GM21526 (cell line): ENCODE data around the gene RNF141.

Experiments used
- ATAC-seq: cut with Tn5 transposase; IDR thresholded peaks from one replicate; pipeline ENCODE4 v1.9.1; 2021; ENCODE audit warnings: moderate library complexity; ENCODE audit not compliant: unreplicated experiment, low FRiP score

The RNF141 gene

DNA sequence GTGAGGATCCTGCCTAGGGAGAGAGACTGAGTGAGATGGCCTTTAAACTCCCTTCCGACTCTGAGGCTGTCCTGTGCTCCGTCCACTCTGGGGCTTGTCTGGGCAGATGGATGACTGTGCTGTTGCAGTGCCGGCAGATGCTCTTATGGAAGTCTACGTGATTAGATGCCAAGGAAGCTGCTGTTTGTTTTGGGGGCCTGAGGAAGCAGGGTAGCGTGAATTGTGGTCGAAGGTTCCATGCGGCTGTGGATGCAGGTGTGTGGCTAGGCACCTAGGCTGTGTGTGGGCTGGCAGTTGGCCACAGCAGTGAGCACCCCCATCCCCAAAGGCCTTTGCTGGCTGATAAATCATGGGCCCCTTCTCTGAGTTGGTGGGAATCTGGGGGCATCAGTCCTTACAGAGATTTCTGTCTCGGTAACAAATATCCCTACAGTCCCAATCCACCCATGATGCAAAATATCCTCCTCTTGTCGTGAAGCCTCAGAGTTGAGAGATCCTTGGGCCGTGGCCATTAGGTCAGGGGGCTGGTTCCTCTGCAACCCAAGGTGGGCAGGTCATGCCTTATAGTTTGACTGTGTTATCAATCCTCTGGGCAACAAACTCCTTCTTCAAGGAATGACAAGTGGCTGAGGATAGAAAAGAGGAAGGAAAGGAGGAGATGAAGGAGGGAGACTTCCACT, 54.7 kb downstream of the RNF141 start:
- ATAC-seq, result no peak

- ATAC-seq, result no peak
Observed at GRCh38 chr11:10485646-10486045, 55.3 kb downstream of the RNF141 start.

GRCh38 chr11:10484461-10485180, 56.4 kb downstream of the RNF141 start:
- ATAC-seq, result no peak

GRCh38 chr11:10483584-10483983, 57.4 kb downstream of the RNF141 start:
- ATAC-seq, result no peak

DNA sequence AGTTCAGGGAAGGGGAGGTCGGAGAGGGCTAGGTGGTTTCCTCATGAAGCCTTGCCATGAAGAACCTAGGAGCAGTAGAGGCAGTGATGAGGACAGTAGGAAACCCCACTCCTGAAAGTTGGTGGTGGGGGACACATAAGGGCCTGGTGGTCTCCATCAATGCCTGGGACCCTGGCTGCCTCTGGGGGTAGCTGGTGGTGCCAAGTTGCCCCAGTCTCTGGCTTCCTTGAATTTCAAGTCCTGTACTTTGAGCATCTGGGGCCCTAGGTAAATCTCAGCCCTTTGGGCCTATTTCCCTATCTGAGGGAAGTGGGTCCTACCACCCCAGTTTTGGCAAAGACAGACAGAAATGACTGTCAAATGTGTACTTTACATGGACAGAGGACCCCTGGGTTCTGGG, 57.8 kb downstream of the RNF141 start:
- ATAC-seq, result no peak

DNA sequence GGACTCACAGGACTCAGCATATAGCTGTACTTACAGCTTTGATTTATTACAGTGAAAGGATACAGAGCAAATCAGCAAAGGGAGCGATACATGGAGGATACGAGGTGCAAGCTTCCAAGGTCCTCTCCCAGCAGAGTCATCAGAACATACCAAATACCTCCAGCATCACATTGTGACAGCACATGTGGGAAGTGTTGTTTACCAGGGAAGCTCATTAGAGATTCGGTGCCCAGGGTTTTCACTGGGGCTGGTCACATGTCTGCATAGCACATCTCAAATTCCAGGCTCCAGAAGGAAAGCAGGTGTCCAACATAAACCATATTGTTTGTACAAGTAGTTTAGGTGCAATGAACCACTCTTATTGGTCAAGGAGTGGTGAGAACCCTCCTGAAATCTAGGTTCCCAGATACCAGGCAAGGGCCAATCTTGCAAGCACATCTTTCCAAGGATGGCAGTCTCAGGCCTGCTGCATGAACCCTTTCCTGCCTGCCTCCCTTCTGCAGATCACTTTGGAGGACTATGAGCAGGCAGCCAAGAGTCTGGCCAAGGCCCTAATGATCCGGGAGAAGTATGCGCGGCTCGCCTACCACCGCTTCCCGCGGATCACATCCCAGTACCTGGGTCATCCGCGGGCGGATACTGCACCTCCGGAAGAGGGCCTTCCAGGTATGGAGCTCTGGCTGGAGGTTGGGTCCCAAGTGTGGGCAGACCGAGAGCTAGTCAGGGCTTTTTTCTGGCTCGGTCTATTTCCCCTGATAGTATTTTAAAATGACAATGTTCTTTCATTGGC, 59.2 kb downstream of the RNF141 start:
- no peak for ATAC-seq

- ATAC-seq, result no peak
Observed at GRCh38 chr11:10480760-10481159, 60.2 kb downstream of the RNF141 start.

DNA sequence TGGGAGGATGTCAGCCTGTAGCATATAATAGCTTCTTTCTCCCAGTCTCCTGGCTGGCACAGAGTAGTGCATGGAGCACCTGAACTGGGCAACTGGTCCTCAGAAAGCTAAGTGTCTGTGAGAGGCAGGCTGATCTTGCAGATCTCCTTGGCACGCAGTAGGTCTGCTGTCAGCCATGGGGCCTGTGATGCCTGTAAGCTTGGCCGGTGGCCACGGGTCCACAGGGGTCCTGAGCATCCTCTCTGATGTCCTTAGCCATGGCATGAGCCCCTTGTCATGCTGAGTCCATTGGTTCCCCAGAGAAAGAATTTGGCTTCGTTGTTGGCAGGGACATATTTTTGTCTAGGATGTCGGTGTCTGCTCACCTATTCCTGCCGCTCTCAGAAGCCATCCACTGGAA, 61.0 kb downstream of the RNF141 start:
- ATAC-seq, result no peak

GRCh38 chr11:10478574-10479550, 62.1 kb downstream of the RNF141 start:
- ATAC-seq, result no peak

- no peak for ATAC-seq
Observed at GRCh38 chr11:10478066-10478465, 62.9 kb downstream of the RNF141 start.

DNA sequence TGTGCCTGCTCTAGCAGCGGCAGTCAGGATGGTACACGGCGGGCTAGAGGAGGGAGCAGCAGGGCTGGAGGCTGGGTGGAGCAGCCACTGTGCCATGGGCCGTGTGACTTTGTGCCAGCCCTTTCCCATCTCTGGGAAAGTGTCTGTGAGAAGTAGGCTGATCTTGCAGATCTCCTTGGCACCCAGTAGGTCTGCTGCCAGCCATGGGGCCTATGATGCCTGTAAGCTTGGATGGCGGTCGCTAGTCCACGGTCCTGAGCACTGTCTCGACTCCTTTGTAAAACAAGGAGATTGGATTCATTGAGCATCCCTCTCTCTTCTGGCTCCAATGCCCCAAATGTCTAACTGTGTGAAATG, 63.3 kb downstream of the RNF141 start:
- no peak for ATAC-seq

- ATAC-seq, result no peak
Observed at GRCh38 chr11:10476927-10477689, 63.9 kb downstream of the RNF141 start.

DNA sequence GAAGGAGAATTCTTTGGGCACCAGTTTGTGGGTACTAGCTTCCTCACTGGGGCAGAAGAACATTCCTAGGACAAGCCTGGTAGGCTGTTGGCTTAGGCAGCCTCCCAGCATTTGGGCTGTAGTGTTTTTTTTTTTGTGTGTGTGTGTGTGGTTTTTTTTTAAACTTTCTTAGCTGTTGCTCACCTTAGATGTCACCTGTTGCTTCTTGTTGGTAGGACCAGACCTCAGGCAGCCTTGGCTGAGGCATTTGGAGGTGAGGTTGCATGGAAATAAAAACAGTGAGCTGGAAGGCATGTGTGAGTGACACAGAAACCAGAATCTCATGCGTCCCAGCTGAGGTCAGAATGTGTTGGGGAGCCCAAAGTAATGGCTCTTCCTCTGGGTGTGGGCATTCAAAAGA, 64.6 kb downstream of the RNF141 start:
- no peak for ATAC-seq

- ATAC-seq, result no peak
Observed at GRCh38 chr11:10474551-10474950, 66.4 kb downstream of the RNF141 start.

GRCh38 chr11:10473371-10473770, 67.6 kb downstream of the RNF141 start:
- no peak for ATAC-seq

DNA sequence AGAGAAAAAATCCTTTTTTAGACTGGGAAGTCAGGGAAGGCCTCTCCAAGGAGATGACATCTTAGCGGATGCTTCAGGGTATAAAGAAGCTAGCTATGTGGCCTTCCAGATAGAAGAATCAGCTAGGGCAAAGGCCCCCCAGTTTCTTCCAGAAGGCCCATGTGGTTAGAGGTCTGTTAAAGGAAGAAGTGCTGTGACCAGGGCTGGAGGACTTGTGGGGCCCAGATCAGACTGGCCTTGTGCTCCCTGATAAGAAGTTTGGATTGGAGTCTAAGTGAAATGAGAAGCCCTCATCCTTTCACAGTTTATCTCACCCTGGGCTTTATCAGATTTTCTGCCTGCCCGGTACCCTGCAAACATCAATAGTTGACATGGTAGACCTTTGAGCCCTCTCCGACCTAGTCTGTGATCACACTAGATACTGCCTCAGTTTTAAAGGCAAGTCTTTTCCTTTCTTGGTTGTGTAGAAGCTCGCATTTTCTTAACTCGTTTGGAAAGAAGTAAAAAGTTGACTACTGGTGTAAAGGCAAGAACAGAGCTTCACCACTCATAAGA, 78.2 kb downstream of the RNF141 start:
- no peak for ATAC-seq
